Fibroblast of lung (primary cell): ENCODE results near the gene BRD7. TPM values are rescaled to one million over a fixed set of nuclear protein-coding genes. Genes with fewer than 3 reads are reported as not detected.
A peak's percentile ranks its signal among the peaks of the same experiment; 100 is the strongest.

Experiments used
- DNase-seq, 2 donors: peaks; one replicate each; pipeline versions ENCODE4 v3.0.0 to v3.0.0-alpha.2; 2010; ENCODE audit warnings: low read depth in 2 of 2
- H2AFZ ChIP-seq: 2 replicates; pipeline ENCODE4 v1.5.1; 2012; ENCODE audit warnings: low read length, control low read depth, inconsistent platforms
- H3K27ac ChIP-seq: 2 replicates; pipeline ENCODE4 v1.5.1; 2011; ENCODE audit warnings: low read length, control low read depth; ENCODE audit not compliant: insufficient read depth
- H3K27me3 ChIP-seq: 2 replicates; pipeline ENCODE4 v1.5.1; 2011; ENCODE audit warnings: mild to moderate bottlenecking, low read length; ENCODE audit not compliant: control insufficient read depth, insufficient read depth
- H3K36me3 ChIP-seq: 2 replicates; pipeline ENCODE4 v1.5.1; 2011; ENCODE audit warnings: low read length; ENCODE audit not compliant: control insufficient read depth, insufficient read depth
- H3K4me1 ChIP-seq: 2 replicates; pipeline ENCODE4 v1.5.1; 2011; ENCODE audit warnings: low read length; ENCODE audit not compliant: control insufficient read depth, insufficient read depth; ENCODE audit errors: extremely low read depth
- H3K4me2 ChIP-seq: 2 replicates; pipeline ENCODE4 v1.5.1; 2011; ENCODE audit warnings: low read length, control low read depth; ENCODE audit not compliant: insufficient read depth; ENCODE audit errors: extremely low read depth
- H3K4me3 ChIP-seq, 4 experiments: fragments of 200-600 bp in 1 of 4; sonication (generic) in 1 of 4; replicated peaks in 1 of 4; 2 replicates each; pipeline ENCODE4 v1.5.1; 2011 to 2016; ENCODE audit warnings: low read length in 4 of 4, low read depth in 3 of 4, mild to moderate bottlenecking in 3 of 4, control low read depth in 2 of 4, inconsistent platforms in 1 of 4, mixed read lengths in 1 of 4; ENCODE audit not compliant: insufficient read depth in 1 of 4; ENCODE audit errors: control extremely low read depth in 1 of 4
- H3K79me2 ChIP-seq: 2 replicates; pipeline ENCODE4 v1.5.1; 2012; ENCODE audit warnings: mild to moderate bottlenecking, low read length, inconsistent platforms; ENCODE audit not compliant: control insufficient read depth, insufficient read depth
- H3K9ac ChIP-seq: 2 replicates; pipeline ENCODE4 v1.5.1; 2011; ENCODE audit warnings: mild to moderate bottlenecking, low read length, control low read depth; ENCODE audit not compliant: insufficient read depth
- H3K9me3 ChIP-seq: 2 replicates; pipeline ENCODE4 v1.5.1; 2012; ENCODE audit warnings: low read depth, low read length; ENCODE audit not compliant: control insufficient read depth, insufficient read depth
- H4K20me1 ChIP-seq: 2 replicates; pipeline ENCODE4 v1.5.1; 2011; ENCODE audit warnings: low read length; ENCODE audit not compliant: control insufficient read depth, insufficient read depth; ENCODE audit errors: extremely low read depth
- CTCF ChIP-seq, 2 donors: IDR thresholded peaks in 1 of 2; conservative IDR thresholded peaks in 1 of 2; 1 replicate in 1 of 2; 2 replicates in 1 of 2; pipeline ENCODE4 v1.5.1; 2011 to 2012; ENCODE audit warnings: low read length in 2 of 2, control low read depth in 1 of 2, inconsistent platforms in 1 of 2, low read depth in 1 of 2, mild to moderate bottlenecking in 1 of 2
- EZH2 ChIP-seq: IDR thresholded peaks from 2 replicates; pipeline ENCODE4 v1.5.1; 2012; ENCODE audit warnings: low read length, control low read depth, mild to moderate bottlenecking; ENCODE audit errors: missing control alignments
- polyA plus RNA-seq, 2 donors: library from polyadenylated mRNA; depleted of rRNA in 1 of 2; stranded (reverse) in 1 of 2; unstranded in 1 of 2; fragments of >200 nt; gene quantifications; 2 replicates each; pipeline ENCODE4 v1.2.1, GENCODE V29; 2011 to 2012; ENCODE audit warnings: missing spikeins in 1 of 2
- total RNA-seq: library from RNA; depleted of rRNA; stranded (reverse); fragments of >200 nt; gene quantifications from 2 replicates; pipeline ENCODE4 v1.2.1, GENCODE V29; 2014

The BRD7 gene
- total and polyA plus RNA-seq, 2 donors (not counting 1 experiment from before 2014, with no cell fraction given): 50.0 to 51.5 TPM

- H3K27ac ChIP-seq: peak overlapping the region; percentile 11
- no peak overlapping the region for H3K4me2 ChIP-seq
- TF ChIP-seq EZH2 (no peak), CTCF (conservative IDR thresholded peaks at IDR 0.05 in 1 of 2, IDR thresholded peaks at IDR 0.05 in 1 of 2; ENCODE audit: low read depth in 1 of 2, low read length in 2 of 2) (no peak)
- H3K79me2 ChIP-seq: no peaks in the 10 kb centered on the region
- H3K36me3 ChIP-seq: peaks cover 3% of the 10 kb centered on the region
- peak in 1 of 2 donors; percentile 41 for DNase-seq
- no peaks in the 10 kb centered on the region for H3K27me3 ChIP-seq
- no peak overlapping the region for H2AFZ ChIP-seq
- H3K9me3 ChIP-seq: no peaks in the 10 kb centered on the region
- H4K20me1 ChIP-seq: no peaks in the 10 kb centered on the region
- no peak overlapping the region for H3K9ac ChIP-seq
- H3K4me1 ChIP-seq: peaks cover 3% of the 10 kb centered on the region
- no peak overlapping the region for H3K4me3 ChIP-seq
These were observed 30.2 kb downstream of the BRD7 start for GRCh38 chr16:50338371-50339231.

- H3K27me3 ChIP-seq: no peaks in the 10 kb centered on the region
- H2AFZ ChIP-seq: no peak overlapping the region
- no peaks in the 10 kb centered on the region for H3K9me3 ChIP-seq
- DNase-seq: no peak
- peaks cover 3% of the 10 kb centered on the region for H3K4me1 ChIP-seq
- H3K36me3 ChIP-seq: peaks cover 8% of the 10 kb centered on the region
- no peaks in the 10 kb centered on the region for H4K20me1 ChIP-seq
- no peak overlapping the region for H3K9ac ChIP-seq
- H3K4me2 ChIP-seq: no peak overlapping the region
- H3K79me2 ChIP-seq: no peaks in the 10 kb centered on the region
- H3K4me3 ChIP-seq: no peak overlapping the region
- TF ChIP-seq EZH2 (no peak), CTCF (conservative IDR thresholded peaks at IDR 0.05 in 1 of 2, IDR thresholded peaks at IDR 0.05 in 1 of 2; ENCODE audit: low read depth in 1 of 2, low read length in 2 of 2) (no peak)
- no peak overlapping the region for H3K27ac ChIP-seq
These were observed 31.9 kb downstream of the BRD7 start for GRCh38 chr16:50336884-50337283.

- H4K20me1 ChIP-seq: no peaks in the 10 kb centered on the region
- no peak overlapping the region for H3K27ac ChIP-seq
- no peak overlapping the region for H3K4me3 ChIP-seq
- no peaks in the 10 kb centered on the region for H3K9me3 ChIP-seq
- H3K27me3 ChIP-seq: no peaks in the 10 kb centered on the region
- peaks cover 8% of the 10 kb centered on the region for H3K36me3 ChIP-seq
- TF ChIP-seq CTCF (conservative IDR thresholded peaks at IDR 0.05 in 1 of 2, IDR thresholded peaks at IDR 0.05 in 1 of 2; ENCODE audit: low read depth in 1 of 2, low read length in 2 of 2): no peak
- no peak for TF ChIP-seq EZH2
- no peak overlapping the region for H3K9ac ChIP-seq
- DNase-seq: peak in 1 of 2 donors; percentile 5
- no peak overlapping the region for H2AFZ ChIP-seq
- no peak overlapping the region for H3K4me2 ChIP-seq
- no peaks in the 10 kb centered on the region for H3K79me2 ChIP-seq
- H3K4me1 ChIP-seq: peaks cover 3% of the 10 kb centered on the region
These were observed 33.4 kb downstream of the BRD7 start for GRCh38 chr16:50335196-50335958.
